Gastrocnemius medialis (tissue), 4 donors: ENCODE data around the gene SRGAP1. TPM values are rescaled to one million over a fixed set of nuclear protein-coding genes. Genes with fewer than 3 reads are reported as not detected.
A peak's percentile ranks its signal among the peaks of the same experiment; 100 is the strongest.

Experiments
- ATAC-seq, 2 donors: fragments of 150-250 bp; one replicate each; pipeline ENCODE4 v1.9.1; 2016
- DNase-seq, 2 donors: peaks; one replicate each; pipeline ENCODE4 v3.0.0-alpha.2; 2019
- H3K27ac ChIP-seq, 4 donors: fragments of 200-600 bp; sonication (generic); 1 replicate in 1 of 4; 2 replicates in 3 of 4; pipeline ENCODE4 v1.5.1; 2016 to 2018; ENCODE audit warnings: mild to moderate bottlenecking in 2 of 4, moderate library complexity in 1 of 4
- H3K27me3 ChIP-seq, 3 donors: fragments of 200-600 bp; sonication (generic) in 2 of 3; 1 replicate in 1 of 3; 2 replicates in 2 of 3; pipeline versions ENCODE4 v1.5.1 to v1.6.0; 2016 to 2019; ENCODE audit warnings: mild to moderate bottlenecking in 1 of 3, moderate library complexity in 1 of 3
- H3K36me3 ChIP-seq, 2 donors: fragments of 200-600 bp; sonication (generic) in 1 of 2; one replicate each; pipeline ENCODE4 v1.5.1; 2017 to 2018
- H3K4me1 ChIP-seq, 2 donors: fragments of 200-600 bp; sonication (generic) in 1 of 2; one replicate each; pipeline ENCODE4 v1.5.1; 2016 to 2017; ENCODE audit warnings: mild to moderate bottlenecking in 2 of 2
- H3K4me3 ChIP-seq, 4 donors: fragments of 200-600 bp; sonication (generic) in 3 of 4; 1 replicate in 1 of 4; 2 replicates in 3 of 4; pipeline ENCODE4 v1.5.1; 2016 to 2019; ENCODE audit warnings: mild to moderate bottlenecking in 2 of 4
- H3K9me3 ChIP-seq, 3 donors: fragments of 200-600 bp; sonication (generic) in 2 of 3; 1 replicate in 1 of 3; 2 replicates in 2 of 3; pipeline ENCODE4 v1.5.1; 2016 to 2019
- CTCF ChIP-seq, 5 experiments: fragments of 450-650 bp in 3 of 5; fragments of 200-600 bp in 2 of 5; sonication (generic) in 2 of 5; IDR thresholded peaks in 4 of 5; conservative IDR thresholded peaks in 1 of 5; 1 replicate in 4 of 5; 2 replicates in 1 of 5; pipeline ENCODE4 v1.5.1; 2016 to 2019; ENCODE audit warnings: antibody characterized with exemption in 5 of 5, mild to moderate bottlenecking in 3 of 5, moderate library complexity in 3 of 5
- POLR2A ChIP-seq, 2 donors: fragments of 450-650 bp; IDR thresholded peaks; one replicate each; pipeline ENCODE4 v1.6.1; 2017; ENCODE audit warnings: antibody characterized with exemption in 2 of 2, mild to moderate bottlenecking in 2 of 2, moderate library complexity in 2 of 2
- in situ Hi-C, 4 donors: fragments of 200-750 bp; cut with MboI; loops; one replicate each; pipeline versions ENCODE4 v1.15.0 to v1.8.0; 2017; ENCODE audit warnings: low sequenced_read_pairs in 4 of 4
- intact Hi-C: fragments of 100-400 bp; cut with DNase I; formaldehyde crosslinking; loops from one replicate; pipeline ENCODE4 v1.15.1; 2023; ENCODE audit warnings: low total_unique reads
- total RNA-seq, 4 donors: library from RNA; depleted of rRNA; stranded (reverse); fragments of >200 nt; gene quantifications; one replicate each; pipeline versions ENCODE4 v1.1.0 to v1.2.3, GENCODE V29; 2016

Gene SRGAP1
- total RNA-seq, 4 donors from 2014 or later: 0.36 to 0.85 (median 0.66) TPM

DNA sequence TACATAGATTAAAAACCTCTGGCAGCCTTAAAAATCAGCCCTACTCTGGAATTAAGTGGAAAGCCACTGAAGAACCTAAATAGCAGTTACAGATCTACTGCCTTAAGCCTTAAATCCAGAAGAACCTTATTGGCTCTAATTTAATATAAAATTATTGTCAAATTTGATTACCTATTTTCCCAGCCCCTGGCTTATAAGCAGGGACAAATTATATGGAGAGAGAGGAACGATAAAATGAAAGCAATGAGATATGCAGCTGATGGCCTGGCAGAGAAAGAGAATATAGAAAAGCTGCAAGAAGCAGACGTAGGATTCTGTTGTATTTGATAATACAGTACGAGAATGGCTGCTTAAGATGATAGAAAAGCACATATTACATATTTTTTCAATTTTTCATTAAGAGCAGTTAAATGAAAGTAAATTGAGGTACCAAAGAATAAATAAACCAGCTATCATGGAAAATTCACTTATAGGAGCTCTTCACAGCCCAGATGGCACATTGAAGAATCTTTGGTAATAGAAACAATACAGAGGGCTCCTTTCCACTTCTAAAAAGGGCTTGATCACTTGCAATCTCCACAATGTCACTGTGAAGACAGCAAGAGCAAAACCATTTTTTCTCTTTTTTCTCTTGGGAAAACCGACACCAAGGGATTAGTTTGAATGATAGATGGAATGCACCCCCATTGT is 248.2 kb downstream of the SRGAP1 start:
- Histone ChIP-seq H3K36me3 (no peaks in the 10 kb centered on the region), H3K27ac (no peak overlapping the region), H3K27me3 (no peaks in the 10 kb centered on the region), H3K4me1 (peaks cover 11 to 26% of the 10 kb centered on the region in 2 donors), H3K4me3 (no peak overlapping the region), H3K9me3 (no peaks in the 10 kb centered on the region)
- in situ Hi-C loops (no loop called here), intact Hi-C loops (no loop called here)
- ATAC-seq (no peak), DNase-seq (no peak)
- no peak for TF ChIP-seq POLR2A (IDR thresholded peaks at IDR 0.05)
- TF ChIP-seq CTCF (IDR thresholded peaks at IDR 0.05 in 4 of 5, conservative IDR thresholded peaks at IDR 0.05 in 1 of 5): no peak

DNA sequence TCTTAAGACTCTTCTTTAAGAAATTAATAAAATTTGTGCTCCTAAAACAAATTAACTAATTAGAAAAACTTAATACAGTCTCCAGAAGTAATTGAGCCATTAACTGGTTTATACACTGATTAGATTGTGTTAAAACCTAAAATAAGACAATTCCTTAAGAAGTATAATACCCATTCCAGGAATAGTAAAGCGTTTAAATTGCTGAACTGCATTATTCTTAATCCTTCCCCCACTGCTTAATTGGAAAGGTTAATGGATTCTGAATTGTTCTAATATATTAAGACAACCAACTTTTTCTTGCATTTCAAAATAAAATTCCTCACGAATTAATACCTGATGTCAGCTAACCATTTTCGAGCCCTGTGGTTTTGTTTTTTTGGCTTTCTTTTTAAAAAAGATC is 249.2 kb downstream of the SRGAP1 start:
- in situ Hi-C loops (no loop called here), intact Hi-C loops (no loop called here)
- H3K9me3 ChIP-seq: no peaks in the 10 kb centered on the region
- no peaks in the 10 kb centered on the region for H3K27me3 ChIP-seq
- no peak for DNase-seq
- H3K36me3 ChIP-seq: no peaks in the 10 kb centered on the region
- no peak overlapping the region for H3K27ac ChIP-seq
- H3K4me1 ChIP-seq: peaks cover 7 to 17% of the 10 kb centered on the region in 2 donors
- no peak for ATAC-seq
- TF ChIP-seq POLR2A (IDR thresholded peaks at IDR 0.05) (no peak), CTCF (IDR thresholded peaks at IDR 0.05 in 4 of 5, conservative IDR thresholded peaks at IDR 0.05 in 1 of 5) (no peak)
- no peak overlapping the region for H3K4me3 ChIP-seq

- H3K4me1 ChIP-seq: peaks cover 11 to 16% of the 10 kb centered on the region in 2 donors
- H3K9me3 ChIP-seq: no peaks in the 10 kb centered on the region
- no peak overlapping the region for H3K27ac ChIP-seq
- intact Hi-C loops (no loop called here), in situ Hi-C loops (no loop called here)
- H3K27me3 ChIP-seq: no peaks in the 10 kb centered on the region
- no peaks in the 10 kb centered on the region for H3K36me3 ChIP-seq
- no peak for TF ChIP-seq POLR2A (IDR thresholded peaks at IDR 0.05)
- no peak for TF ChIP-seq CTCF (IDR thresholded peaks at IDR 0.05 in 4 of 5, conservative IDR thresholded peaks at IDR 0.05 in 1 of 5)
- H3K4me3 ChIP-seq: no peak overlapping the region
- ATAC-seq (no peak), DNase-seq (no peak)
Measured at GRCh38 chr12:64097366-64098105, 253.0 kb downstream of the SRGAP1 start.

GRCh38 chr12:64098709-64099354 is 254.3 kb downstream of the SRGAP1 start:
- Histone ChIP-seq H3K4me3 (no peak overlapping the region), H3K27me3 (no peaks in the 10 kb centered on the region), H3K9me3 (no peaks in the 10 kb centered on the region), H3K4me1 (peaks cover 15 to 16% of the 10 kb centered on the region in 2 donors), H3K36me3 (no peaks in the 10 kb centered on the region), H3K27ac (peak overlapping the region; percentile 12 to 35 (median 19))
- intact Hi-C loops (no loop called here), in situ Hi-C loops (no loop called here)
- TF ChIP-seq POLR2A (IDR thresholded peaks at IDR 0.05) (no peak), CTCF (IDR thresholded peaks at IDR 0.05 in 4 of 5, conservative IDR thresholded peaks at IDR 0.05 in 1 of 5) (no peak)
- peak in 1 of 2 donors; percentile 27 for DNase-seq
- peak; percentile 32 to 51 for ATAC-seq
